Left renal pelvis (tissue), 4 donors: ENCODE data around the gene DIAPH1. TPM values are rescaled to one million over a fixed set of nuclear protein-coding genes. Genes with fewer than 3 reads are reported as not detected.

Source experiments
- DNase-seq, 4 donors: peaks; one replicate each; pipeline ENCODE4 v3.0.0-alpha.2; 2013; ENCODE audit warnings: low read depth in 4 of 4, low spot score in 3 of 4
- polyA plus RNA-seq, 4 donors: library from polyadenylated mRNA; unstranded; fragments of 120-200 nt; gene quantifications; one replicate each; pipeline ENCODE4 v1.2.1, GENCODE V29; 2013; ENCODE audit not compliant: insufficient read length in 4 of 4

DIAPH1 gene
- polyA plus RNA-seq, 4 donors, result 43.8 to 81.2 (median 61.9) TPM

GRCh38 chr5:141487131-141487530 is 131.7 kb downstream of the DIAPH1 start:
- no peak for DNase-seq

GRCh38 chr5:141486091-141486490 is 132.7 kb downstream of the DIAPH1 start:
- DNase-seq, result no peak

GRCh38 chr5:141485321-141486055 is 133.3 kb downstream of the DIAPH1 start:
- DNase-seq, result no peak

- no peak for DNase-seq
Observed at GRCh38 chr5:141484641-141485311, 134.0 kb downstream of the DIAPH1 start, which contains the start of gene PCDHGC4. Gene PCDHGC4, plus strand, starts transcription at chr5:141485030. Its CDS starts 144 bp downstream, at chr5:141485174.

GRCh38 chr5:141484310-141484640 is 134.5 kb downstream of the DIAPH1 start:
- DNase-seq, result no peak

GRCh38 chr5:141483902-141484301 is 134.9 kb downstream of the DIAPH1 start:
- DNase-seq, result no peak

GRCh38 chr5:141479776-141480175 is 139.0 kb downstream of the DIAPH1 start:
- DNase-seq, result no peak

GRCh38 chr5:141478321-141478945 is 140.4 kb downstream of the DIAPH1 start:
- DNase-seq, result no peak

GRCh38 chr5:141477815-141478214 is 141.0 kb downstream of the DIAPH1 start:
- no peak for DNase-seq

GRCh38 chr5:141477044-141477575 is 141.7 kb downstream of the DIAPH1 start:
- no peak for DNase-seq

GRCh38 chr5:141476132-141476911 is 142.5 kb downstream of the DIAPH1 start:
- DNase-seq, result peak in 3 of 4 donors; percentile 73 to 75 (median 74)

GRCh38 chr5:141475625-141476131 is 143.1 kb downstream of the DIAPH1 start, which contains the start of gene PCDHGC3:
Gene PCDHGC3, plus strand, starts transcription at chr5:141475966. Its CDS starts 151 bp downstream, at chr5:141476117.
- DNase-seq, result peak; percentile 79 to 90 (median 84)

- no peak for DNase-seq
Observed at GRCh38 chr5:141465351-141465750, 153.4 kb downstream of the DIAPH1 start.

Other genes with a start within 250 kb of the DIAPH1 start
- gene PCDHGB3, start 248.8 kb downstream of the DIAPH1 start, polyA plus RNA-seq, result 1 to 10 TPM; 1.5 to 2.8 (median 2.3) TPM
- 10 to 100 TPM in 1 of 4 donors, 1 to 10 TPM in 3; 4.9 to 11.1 (median 7.1) TPM for gene PCDHGA6, start 245.1 kb downstream of the DIAPH1 start, polyA plus RNA-seq
- gene PCDHGA7, start 236.3 kb downstream of the DIAPH1 start, polyA plus RNA-seq, result 1 to 10 TPM; 1.8 to 2.5 (median 2.1) TPM
- 1 to 10 TPM; 5.0 to 7.4 (median 5.5) TPM for gene PCDHGB4, start 231.3 kb downstream of the DIAPH1 start, polyA plus RNA-seq
- under 1 TPM; 0.40 to 0.56 (median 0.44) TPM for gene PCDHGA8, start 226.4 kb downstream of the DIAPH1 start, polyA plus RNA-seq
- 10 to 100 TPM in 1 of 4 donors, 1 to 10 TPM in 3; 9.6 to 10.3 (median 9.8) TPM for gene PCDHGB5, start 221.1 kb downstream of the DIAPH1 start, polyA plus RNA-seq
- gene PCDHGA9, start 216.2 kb downstream of the DIAPH1 start, polyA plus RNA-seq, result 10 to 100 TPM in 1 of 4 donors, 1 to 10 TPM in 3; 4.9 to 10.1 (median 6.6) TPM
- gene PCDHGB6, start 211.0 kb downstream of the DIAPH1 start, polyA plus RNA-seq, result 10 to 100 TPM in 1 of 4 donors, 1 to 10 TPM in 3; 6.2 to 12.1 (median 8.4) TPM
- gene PCDHGA10, start 206.0 kb downstream of the DIAPH1 start, polyA plus RNA-seq, result 1 to 10 TPM; 3.1 to 4.7 (median 3.5) TPM
- gene PCDHGB7, start 201.3 kb downstream of the DIAPH1 start, polyA plus RNA-seq, result 10 to 100 TPM; 13.7 to 16.9 (median 16.3) TPM
- 1 to 10 TPM; 4.3 to 5.2 (median 4.6) TPM for gene PCDHGA11, start 197.9 kb downstream of the DIAPH1 start, polyA plus RNA-seq
- 1 to 10 TPM; 1.4 to 2.1 (median 1.7) TPM for gene PCDHGA12, start 188.5 kb downstream of the DIAPH1 start, polyA plus RNA-seq
- 100 to 1,000 TPM in 3 of 4 donors, 10 to 100 TPM in 1; 98.1 to 164 (median 115) TPM for gene PCDHGC3, start 143.0 kb downstream of the DIAPH1 start, polyA plus RNA-seq
- 1 to 10 TPM; 2.7 to 3.1 (median 2.9) TPM for gene PCDHGC4, start 134.0 kb downstream of the DIAPH1 start, polyA plus RNA-seq
- gene PCDHGC5, start 129.9 kb downstream of the DIAPH1 start, polyA plus RNA-seq, result 1 to 10 TPM in 1 of 4 donors, under 1 TPM in 3; 0.24 to 1.0 (median 0.38) TPM
- gene HDAC3, start 17.8 kb upstream of the DIAPH1 start, polyA plus RNA-seq, result 100 to 1,000 TPM in 2 of 4 donors, 10 to 100 TPM in 2; 89.9 to 112 (median 97.5) TPM
- 1 to 10 TPM in 1 of 4 donors, under 1 TPM in 3; 0.57 to 1.3 (median 0.75) TPM for gene RELL2, start 18.0 kb upstream of the DIAPH1 start, polyA plus RNA-seq
- 10 to 100 TPM; 12.9 to 18.3 (median 14.9) TPM for gene FCHSD1, start 32.4 kb upstream of the DIAPH1 start, polyA plus RNA-seq
- 10 to 100 TPM; 14.9 to 24.3 (median 19.5) TPM for gene ARAP3, start 63.2 kb upstream of the DIAPH1 start, polyA plus RNA-seq